ENCODE data around the gene DTX3. TPM values are rescaled to one million over a fixed set of nuclear protein-coding genes. Genes with fewer than 3 reads are reported as not detected.

Gene DTX3
- total and polyA plus RNA-seq, 12 donors: 20.4 to 136 (median 47.6) TPM

DNA sequence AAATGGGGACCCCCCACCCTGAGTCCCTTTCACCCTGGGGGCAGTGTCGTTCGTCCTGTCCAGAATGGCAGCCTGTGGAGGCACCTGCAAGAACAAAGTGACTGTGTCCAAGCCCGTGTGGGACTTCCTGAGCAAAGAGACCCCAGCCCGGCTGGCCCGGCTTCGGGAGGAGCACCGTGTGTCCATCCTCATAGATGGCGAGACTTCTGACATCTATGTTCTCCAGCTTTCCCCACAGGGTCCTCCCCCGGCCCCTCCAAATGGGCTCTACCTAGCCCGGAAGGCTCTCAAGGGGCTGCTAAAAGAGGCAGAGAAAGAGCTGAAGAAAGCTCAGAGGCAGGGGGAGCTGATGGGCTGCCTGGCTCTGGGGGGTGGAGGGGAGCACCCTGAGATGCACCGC is 2.2 kb downstream of the DTX3 start:
- H3K36me3 ChIP-seq (replicated peaks in 1 of 2): peaks cover 0 to 16% of the 10 kb centered on the region in 2 donors
- no peak for DNase-seq
- 90 to 94% (median 92%) methylated on average over 8 to 11 of the region's 11 CpGs for WGBS, 4 donors
- H3K4me3 ChIP-seq: no peak overlapping the region
- H3K27me3 ChIP-seq: no peaks in the 10 kb centered on the region
- no peaks in the 10 kb centered on the region for H3K9me3 ChIP-seq (replicated peaks in 1 of 3)
- TF ChIP-seq POLR2A (IDR thresholded peaks at IDR 0.05) (no peak), CTCF (IDR thresholded peaks at IDR 0.05) (no peak)
- peaks cover 25 to 26% of the 10 kb centered on the region in 2 donors for H3K4me1 ChIP-seq (replicated peaks in 1 of 2)
- intact Hi-C loops (cut with DNase I): no loop called here
- H3K27ac ChIP-seq: no peak overlapping the region

DNA sequence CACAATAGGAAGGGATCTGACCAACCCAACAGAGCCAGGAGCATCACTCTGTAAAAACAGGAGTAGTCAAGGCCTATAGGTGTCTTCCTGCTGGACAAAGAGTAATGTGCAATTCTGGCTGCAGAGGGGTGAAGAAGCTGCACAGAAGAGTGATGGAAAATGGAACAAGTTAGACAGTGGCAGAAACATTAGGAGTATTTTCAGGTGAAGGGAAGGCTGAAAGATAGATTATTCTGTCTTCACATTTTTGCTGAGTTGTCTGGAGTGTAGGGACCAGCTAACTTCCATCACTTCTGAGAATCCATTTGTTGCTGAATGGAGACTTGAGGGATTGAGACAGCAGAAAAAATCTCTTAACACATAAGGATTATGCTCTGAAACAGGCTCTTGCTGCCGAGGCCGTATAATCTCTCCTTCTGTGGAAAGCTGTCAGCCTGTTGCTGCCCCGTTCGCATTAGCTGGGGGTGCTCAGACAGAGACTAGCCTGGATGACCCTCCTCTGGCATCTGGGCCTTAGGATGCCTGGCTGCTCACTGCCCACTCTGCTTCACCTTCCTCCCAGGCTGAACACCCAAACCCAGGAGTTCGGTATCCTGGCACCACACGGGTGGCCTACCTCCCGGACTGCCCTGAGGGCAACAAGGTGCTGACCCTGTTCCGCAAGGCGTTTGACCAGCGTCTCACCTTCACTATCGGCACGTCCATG is 3.5 kb downstream of the DTX3 start:
- intact Hi-C loops (cut with DNase I): no loop called here
- 76 to 86% (median 82%) methylated on average over 9 to 12 of the region's 12 CpGs for whole genome bisulfite sequencing, 4 donors
- no peak for DNase-seq
- TF ChIP-seq POLR2A (IDR thresholded peaks at IDR 0.05): no peak
- TF ChIP-seq CTCF (IDR thresholded peaks at IDR 0.05): no peak
- Histone ChIP-seq H3K4me1 (replicated peaks in 1 of 2) (peaks cover 25 to 29% of the 10 kb centered on the region in 2 donors), H3K9me3 (replicated peaks in 1 of 3) (no peaks in the 10 kb centered on the region), H3K36me3 (replicated peaks in 1 of 2) (peaks cover 0 to 13% of the 10 kb centered on the region in 2 donors), H3K27me3 (no peaks in the 10 kb centered on the region), H3K4me3 (no peak overlapping the region), H3K27ac (peak overlapping the region in 1 of 5 donors; percentile 90)

DNA sequence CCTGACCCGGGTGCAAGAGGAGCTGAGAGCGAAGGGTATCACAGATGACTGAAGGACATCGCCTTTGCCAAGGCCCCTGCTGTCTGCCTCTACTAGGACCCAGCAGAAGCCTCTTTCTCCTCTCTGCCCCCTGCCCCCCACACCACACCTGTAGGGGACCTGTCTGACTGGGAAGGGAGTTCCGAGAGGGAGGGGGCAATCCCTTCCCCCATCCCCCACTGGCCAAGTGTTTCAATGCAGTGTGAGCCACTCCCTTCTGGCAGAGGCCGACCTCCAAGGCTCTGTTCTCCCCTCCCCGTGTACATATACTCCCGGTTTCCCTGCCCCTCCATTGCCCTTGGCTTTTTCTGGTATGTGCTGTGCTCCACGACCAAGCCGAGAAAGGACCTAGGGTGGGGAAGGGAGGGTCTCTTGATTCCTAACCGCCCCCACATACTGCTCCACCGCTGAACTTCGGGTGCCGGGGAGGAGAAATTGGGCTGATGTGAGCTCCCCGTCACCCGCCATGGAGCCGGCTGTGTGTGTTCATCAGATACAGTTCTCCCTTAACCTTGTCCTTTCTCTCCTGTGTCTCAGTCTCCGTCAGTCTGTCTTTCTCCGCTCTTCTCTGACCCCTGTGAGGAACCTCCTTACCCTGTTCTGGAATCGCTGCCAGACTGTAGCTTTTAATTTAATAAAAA is 4.6 kb downstream of the DTX3 start:
- no peak for TF ChIP-seq POLR2A (IDR thresholded peaks at IDR 0.05)
- no peak for TF ChIP-seq CTCF (IDR thresholded peaks at IDR 0.05)
- DNase-seq: no peak
- intact Hi-C loops (cut with DNase I): no loop called here
- peaks cover 0 to 13% of the 10 kb centered on the region in 2 donors for H3K36me3 ChIP-seq (replicated peaks in 1 of 2)
- H3K4me1 ChIP-seq (replicated peaks in 1 of 2): peaks cover 16 to 18% of the 10 kb centered on the region in 2 donors
- H3K9me3 ChIP-seq (replicated peaks in 1 of 3): no peaks in the 10 kb centered on the region
- peak overlapping the region in 3 of 5 donors; percentile 15 to 90 (median 66) for H3K27ac ChIP-seq
- peak overlapping the region in 1 of 4 donors; percentile 27 for H3K4me3 ChIP-seq
- 68 to 75% (median 71%) methylated on average over 19 of the region's 19 CpGs for WGBS, 4 donors
- H3K27me3 ChIP-seq: no peaks in the 10 kb centered on the region

DNA sequence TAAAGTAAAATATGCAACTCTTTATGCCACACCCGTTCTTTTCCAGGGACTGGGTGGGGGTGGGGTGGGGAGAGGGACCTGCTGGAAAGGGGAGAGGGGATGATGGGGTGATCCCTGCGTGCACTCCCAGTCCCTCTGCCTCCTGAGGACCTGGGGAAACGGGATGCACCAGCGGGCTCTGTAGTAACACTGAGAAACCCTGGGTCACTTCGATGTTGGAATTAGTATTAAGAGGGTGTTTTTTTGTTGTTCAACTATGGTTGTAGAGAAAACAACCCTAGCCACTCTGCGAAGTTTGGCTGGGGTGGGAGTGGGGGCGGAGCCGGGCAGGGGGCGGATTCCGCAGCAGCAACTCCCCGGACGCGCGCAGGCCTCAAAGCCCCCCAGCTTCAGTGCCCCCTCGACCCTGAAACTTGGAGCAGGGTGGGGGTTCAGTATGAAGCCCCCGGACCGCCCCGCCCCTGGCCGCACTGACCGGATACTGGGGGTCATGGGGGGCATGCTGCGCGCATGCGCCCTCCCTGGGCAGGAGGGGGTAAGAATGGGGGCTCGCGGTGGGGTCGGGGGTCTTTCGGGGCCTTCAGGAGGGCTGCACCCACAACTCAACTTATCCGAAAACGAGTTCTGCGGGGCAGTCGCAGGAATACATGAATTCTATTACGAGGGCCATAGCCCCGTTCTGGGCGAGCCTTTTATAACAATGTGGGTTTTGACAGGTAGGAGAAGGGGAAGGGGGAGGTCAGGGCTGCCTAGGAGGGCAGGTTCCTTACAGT is 5.3 kb downstream of the DTX3 start:
- Histone ChIP-seq H3K36me3 (replicated peaks in 1 of 2) (peaks cover 0 to 13% of the 10 kb centered on the region in 2 donors), H3K9me3 (replicated peaks in 1 of 3) (no peaks in the 10 kb centered on the region), H3K27ac (peak overlapping the region in 3 of 5 donors; percentile 38 to 90 (median 66)), H3K4me3 (peak overlapping the region in 1 of 4 donors; percentile 90), H3K4me1 (replicated peaks in 1 of 2) (peaks cover 14 to 16% of the 10 kb centered on the region in 2 donors), H3K27me3 (no peaks in the 10 kb centered on the region)
- WGBS, 4 donors: 27 to 39% (median 30%) methylated on average over 24 to 34 of the region's 34 CpGs
- intact Hi-C loops (cut with DNase I): no loop called here
- TF ChIP-seq CTCF (IDR thresholded peaks at IDR 0.05) (no peak), POLR2A (IDR thresholded peaks at IDR 0.05) (no peak)
- no peak for DNase-seq

Data from adrenal gland (tissue), 12 donors.